Skin of body (tissue), 2 donors: ENCODE measurements around the gene SIDT2. TPM values are rescaled to one million over a fixed set of nuclear protein-coding genes. Genes with fewer than 3 reads are reported as not detected.

Experiments
- DNase-seq: peaks from one replicate; lab custom pipeline; 2025; lab: John Stamatoyannopoulos, UW
- total RNA-seq: library from RNA; depleted of rRNA; stranded (reverse); fragments of >200 nt; gene quantifications from one replicate; pipeline ENCODE4 v1.2.3, GENCODE V29; 2014

The SIDT2 gene
- total RNA-seq, 1 donor from 2014 or later = 20.8 TPM

- no peak for DNase-seq
These were observed 42.6 kb downstream of the SIDT2 start for GRCh38 chr11:117220999-117221774.

- DNase-seq = peak; percentile 29
These were observed 43.4 kb downstream of the SIDT2 start for GRCh38 chr11:117221775-117222517.

- no peak for DNase-seq
These were observed 44.6 kb downstream of the SIDT2 start for GRCh38 chr11:117222991-117223740.

GRCh38 chr11:117223741-117224689, 45.5 kb downstream of the SIDT2 start:
- DNase-seq = no peak

GRCh38 chr11:117225553-117226170, 47.1 kb downstream of the SIDT2 start:
- DNase-seq = no peak

- peak; percentile 63 for DNase-seq
These were observed 48.1 kb downstream of the SIDT2 start for GRCh38 chr11:117226388-117227385.

GRCh38 chr11:117228091-117228490, 49.5 kb downstream of the SIDT2 start:
- DNase-seq = no peak

GRCh38 chr11:117229411-117229810, 50.9 kb downstream of the SIDT2 start:
- no peak for DNase-seq

- no peak for DNase-seq
These were observed 51.4 kb downstream of the SIDT2 start for GRCh38 chr11:117229931-117230285.

- DNase-seq = no peak
These were observed 51.9 kb downstream of the SIDT2 start for GRCh38 chr11:117230286-117230961.

GRCh38 chr11:117230999-117231841, 52.7 kb downstream of the SIDT2 start:
- DNase-seq = no peak

GRCh38 chr11:117231842-117232091, 53.2 kb downstream of the SIDT2 start, which contains the start of gene PCSK7:
PCSK7 (minus strand) TSS chr11:117232073; CDS start chr11:117229844, 2,229 bp downstream.
- DNase-seq = no peak

GRCh38 chr11:117232092-117232878, 53.7 kb downstream of the SIDT2 start, which contains the start of gene RNF214:
RNF214 (plus strand) TSS chr11:117232671; CDS start chr11:117234273, 1,602 bp downstream.
- DNase-seq = peak; percentile 82

- no peak for DNase-seq
These were observed 54.4 kb downstream of the SIDT2 start for GRCh38 chr11:117232911-117233409.

GRCh38 chr11:117238221-117238620, 59.7 kb downstream of the SIDT2 start:
- DNase-seq = no peak

GRCh38 chr11:117239295-117239694, 60.8 kb downstream of the SIDT2 start:
- no peak for DNase-seq
